HTERT RPE-1 (cell line): ENCODE results near the gene MICU1.
"Not testable (repeated sequence)": the region's sequence is repeated elsewhere in the genome, so short reads cannot be mapped to it uniquely, and the experiment has no call there.

Source experiments
- in situ Hi-C: fragments of 300-500 bp; cut with MboI; formaldehyde crosslinking; loops from 4 replicates; pipeline ENCODE4 v1.14.3; 2020; ENCODE audit warnings: low sequenced_read_pairs

The MICU1 gene

GRCh38 chr10:72459301-72459700 lies 166.6 kb downstream of the MICU1 start:
- in situ Hi-C loops = no loop called here

DNA sequence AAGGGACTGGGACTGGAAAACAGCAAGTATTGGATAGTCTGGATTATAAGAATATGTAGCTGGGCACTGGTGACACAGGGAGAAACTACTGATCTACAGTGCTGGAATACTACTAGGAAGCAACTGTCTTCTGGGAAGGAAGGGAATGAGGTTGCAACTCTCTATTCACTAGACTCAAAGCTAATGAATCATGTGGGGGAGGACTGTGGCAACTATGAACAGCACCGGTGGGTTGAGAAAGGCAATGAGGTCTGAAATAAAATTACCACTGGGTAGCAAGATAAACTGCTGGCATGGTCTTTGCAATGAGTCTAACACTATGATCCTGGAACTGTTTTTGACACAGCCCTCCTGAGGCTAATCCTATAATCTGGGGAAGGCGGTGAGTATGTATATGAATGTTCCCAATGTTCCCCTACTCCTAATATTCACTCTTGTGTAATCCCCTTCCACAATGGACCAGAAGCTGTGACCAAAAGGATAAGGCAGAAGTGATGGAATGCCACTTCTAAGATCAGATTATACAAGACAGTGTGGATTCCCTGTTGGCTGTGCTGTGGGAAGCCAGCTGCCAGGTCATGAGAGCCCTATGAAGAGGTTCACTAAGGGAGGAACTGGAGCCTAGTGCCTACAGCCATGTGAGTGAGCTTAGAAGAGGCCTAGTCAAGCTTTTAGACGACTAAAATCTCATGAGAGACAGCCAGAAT lies 169.8 kb downstream of the MICU1 start:
- in situ Hi-C loops = no loop called here

DNA sequence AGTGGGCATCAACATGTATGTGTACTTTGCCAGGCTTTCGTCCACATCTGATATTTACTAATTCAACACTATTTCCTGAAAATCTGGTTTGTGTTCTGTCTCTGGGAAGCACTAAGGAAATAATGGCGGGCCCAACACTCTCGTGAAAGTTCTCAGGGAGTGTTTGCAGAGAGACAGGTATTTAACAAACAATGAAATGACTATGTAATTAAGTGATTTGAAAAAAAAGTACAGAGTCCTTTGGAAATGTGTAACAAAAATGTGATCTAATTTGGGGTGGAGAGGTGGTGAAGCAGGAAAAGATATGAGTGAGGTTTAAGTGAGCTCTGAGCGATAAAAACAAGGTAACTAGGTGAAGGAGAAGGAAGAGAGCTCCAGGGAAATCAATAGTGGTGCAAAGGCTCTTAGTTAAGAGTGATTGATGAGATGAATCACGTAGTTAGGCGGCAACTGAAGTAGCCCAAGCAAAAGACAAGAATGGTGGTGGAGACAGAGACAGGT lies 175.9 kb downstream of the MICU1 start:
- in situ Hi-C loops = no loop called here

GRCh38 chr10:72445851-72446250 lies 180.0 kb downstream of the MICU1 start:
- in situ Hi-C loops = no loop called here

DNA sequence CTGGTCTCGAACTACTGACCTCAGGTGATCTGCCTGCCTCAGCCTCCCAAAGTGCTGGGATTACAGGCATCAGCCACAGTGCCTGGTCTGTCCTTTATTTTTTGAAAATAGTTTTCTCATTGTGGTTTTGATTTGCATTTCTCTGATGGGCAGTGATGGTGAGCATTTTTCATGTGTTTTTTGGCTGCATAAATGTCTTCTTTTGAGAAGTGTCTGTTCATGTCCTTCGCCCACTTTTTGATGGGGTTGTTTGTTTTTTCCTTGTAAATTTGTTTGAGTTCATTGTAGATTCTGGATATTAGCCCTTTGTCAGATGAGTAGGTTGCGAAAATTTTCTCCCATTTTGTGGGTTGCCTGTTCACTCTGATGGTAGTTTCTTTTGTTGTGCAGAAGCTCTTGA lies 182.9 kb downstream of the MICU1 start:
- in situ Hi-C loops = not testable (repeated sequence)

GRCh38 chr10:72435570-72435969 lies 190.3 kb downstream of the MICU1 start:
- in situ Hi-C loops = no loop called here

DNA sequence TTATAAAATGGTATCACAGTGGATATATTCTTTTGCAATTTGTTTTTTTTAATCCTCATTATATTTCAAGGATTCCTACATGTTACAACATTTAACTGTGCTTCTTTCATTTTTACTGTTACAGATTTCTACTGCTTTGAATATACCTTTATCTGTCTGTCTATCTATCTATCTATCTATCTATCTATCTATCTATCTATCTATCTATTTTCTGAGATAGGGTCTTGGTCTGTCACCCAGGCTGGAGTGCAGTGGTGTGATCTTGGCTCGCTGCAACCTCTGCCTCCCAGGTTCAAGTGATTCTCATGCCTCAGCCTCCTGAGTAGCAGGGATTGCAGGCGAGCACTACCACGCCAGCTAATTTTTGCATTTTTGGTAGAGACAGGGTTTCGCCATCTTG lies 194.9 kb downstream of the MICU1 start:
- in situ Hi-C loops = not testable (repeated sequence)

- in situ Hi-C loops = no loop called here
Observed at GRCh38 chr10:72429931-72430330, 195.9 kb downstream of the MICU1 start.

DNA sequence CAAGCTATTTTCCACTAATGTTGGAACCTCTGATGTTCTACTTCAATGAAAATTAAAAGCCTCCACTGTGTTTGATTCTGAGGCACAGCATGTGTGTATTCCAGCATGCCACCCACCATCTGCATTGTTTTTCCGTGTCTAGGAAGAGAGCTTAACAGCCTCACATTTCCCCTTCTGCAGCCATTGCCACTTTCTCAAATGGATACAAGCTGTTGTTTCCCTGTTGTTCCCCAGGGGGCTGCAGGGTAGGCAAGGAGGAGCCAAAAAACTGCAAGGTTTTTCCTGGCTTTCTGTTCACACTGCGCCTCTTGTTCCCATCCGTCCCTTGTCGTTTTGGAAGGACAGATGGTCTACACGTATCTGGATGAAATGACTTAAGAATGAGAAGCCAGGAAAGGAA lies 198.9 kb downstream of the MICU1 start:
- in situ Hi-C loops = no loop called here

DNA sequence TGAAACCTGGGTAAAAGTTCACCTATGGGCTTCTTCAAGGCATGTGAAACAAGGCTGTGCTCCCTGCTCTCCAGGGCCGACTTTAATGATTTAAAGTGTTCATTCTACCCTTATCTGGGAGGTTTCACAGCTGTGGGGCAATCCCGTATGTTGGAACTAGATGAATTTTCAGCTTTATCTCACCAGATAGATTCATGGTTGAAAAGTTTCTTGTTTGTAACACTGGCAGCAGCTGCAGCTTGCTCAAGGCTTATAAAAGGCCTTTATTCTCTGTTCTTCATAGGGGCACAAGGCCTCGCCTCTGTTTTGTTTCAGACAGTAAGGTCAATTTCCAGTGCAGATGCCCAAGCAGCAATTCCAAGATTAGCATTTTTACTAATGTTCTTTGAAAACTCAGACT lies 200.7 kb downstream of the MICU1 start:
- in situ Hi-C loops = no loop called here

GRCh38 chr10:72424561-72424960 lies 201.3 kb downstream of the MICU1 start:
- in situ Hi-C loops = no loop called here

DNA sequence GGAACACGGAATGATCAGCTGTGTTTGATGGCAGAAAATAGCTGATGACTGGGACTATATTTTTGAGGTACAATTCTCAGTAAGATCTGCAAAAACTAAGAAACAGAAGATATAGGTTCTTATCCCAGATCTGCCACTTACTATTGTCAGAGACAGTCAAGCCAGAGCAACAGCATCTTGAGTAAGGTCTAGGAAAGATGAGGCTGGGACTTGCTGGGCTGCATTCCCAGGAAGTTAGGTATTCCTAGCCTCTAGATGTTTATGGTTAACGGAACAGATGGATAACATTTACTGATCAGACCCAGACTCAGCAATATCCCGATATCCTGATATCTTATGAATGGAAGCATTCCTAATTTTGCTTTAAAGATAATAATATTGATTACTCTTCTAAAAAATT lies 202.5 kb downstream of the MICU1 start:
- in situ Hi-C loops = no loop called here

DNA sequence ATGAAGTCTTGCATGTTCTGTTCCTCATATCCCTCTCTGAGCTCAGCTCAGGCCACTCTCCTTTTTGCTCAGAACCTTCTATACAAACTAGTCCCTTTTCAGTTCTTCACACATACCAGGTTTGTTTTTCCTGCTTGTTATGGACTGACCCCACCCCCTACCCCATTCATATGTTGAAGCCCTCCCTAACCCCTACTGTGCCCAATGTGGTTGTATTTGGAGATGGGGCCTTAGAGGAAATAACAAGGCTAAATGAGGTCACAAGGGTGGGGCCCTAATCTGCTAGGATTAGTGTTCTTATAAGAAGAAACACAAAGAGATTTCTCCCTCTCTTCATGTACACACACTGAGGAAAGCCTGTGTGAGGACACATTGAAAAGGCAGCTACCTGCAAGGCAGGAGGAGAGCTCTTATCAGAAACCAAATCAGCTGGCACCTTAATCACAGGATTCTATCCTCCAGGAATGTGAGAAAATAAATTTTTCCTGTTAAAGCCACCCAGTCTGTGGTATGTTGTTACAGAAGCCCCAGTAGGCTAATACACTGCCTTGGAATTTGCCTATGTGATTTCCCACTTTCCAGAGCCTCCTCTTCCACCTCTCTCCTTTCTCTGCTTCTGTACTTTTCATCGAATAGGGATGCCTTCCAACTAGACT lies 203.9 kb downstream of the MICU1 start:
- in situ Hi-C loops = no loop called here

GRCh38 chr10:72419241-72419640 lies 206.6 kb downstream of the MICU1 start:
- in situ Hi-C loops = no loop called here

- in situ Hi-C loops = no loop called here
Observed at GRCh38 chr10:72418679-72419078, 207.2 kb downstream of the MICU1 start.

GRCh38 chr10:72417971-72418370 lies 207.9 kb downstream of the MICU1 start:
- in situ Hi-C loops = no loop called here

GRCh38 chr10:72416661-72417060 lies 209.2 kb downstream of the MICU1 start:
- in situ Hi-C loops = no loop called here

DNA sequence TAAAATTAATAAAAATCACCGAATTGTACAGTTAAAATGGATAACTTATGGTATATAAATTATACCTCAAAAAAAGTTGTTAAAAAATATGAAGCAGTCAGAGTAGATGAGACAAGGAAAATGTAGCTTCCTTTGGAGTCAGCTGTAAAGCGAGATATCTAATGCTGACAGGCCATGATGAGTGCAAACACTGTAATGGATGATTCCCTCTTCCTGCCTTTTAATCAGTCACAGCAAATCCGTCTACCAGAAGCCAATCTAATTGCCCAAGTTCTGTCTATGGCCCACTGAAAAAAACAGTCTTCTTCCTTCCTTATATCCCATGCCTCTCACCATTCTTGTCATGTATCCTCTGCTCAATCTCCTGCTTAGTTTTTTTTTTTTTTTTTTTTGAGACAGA lies 211.2 kb downstream of the MICU1 start:
- in situ Hi-C loops = no loop called here

- in situ Hi-C loops = no loop called here
Observed at GRCh38 chr10:72409167-72409566, 216.7 kb downstream of the MICU1 start.

DNA sequence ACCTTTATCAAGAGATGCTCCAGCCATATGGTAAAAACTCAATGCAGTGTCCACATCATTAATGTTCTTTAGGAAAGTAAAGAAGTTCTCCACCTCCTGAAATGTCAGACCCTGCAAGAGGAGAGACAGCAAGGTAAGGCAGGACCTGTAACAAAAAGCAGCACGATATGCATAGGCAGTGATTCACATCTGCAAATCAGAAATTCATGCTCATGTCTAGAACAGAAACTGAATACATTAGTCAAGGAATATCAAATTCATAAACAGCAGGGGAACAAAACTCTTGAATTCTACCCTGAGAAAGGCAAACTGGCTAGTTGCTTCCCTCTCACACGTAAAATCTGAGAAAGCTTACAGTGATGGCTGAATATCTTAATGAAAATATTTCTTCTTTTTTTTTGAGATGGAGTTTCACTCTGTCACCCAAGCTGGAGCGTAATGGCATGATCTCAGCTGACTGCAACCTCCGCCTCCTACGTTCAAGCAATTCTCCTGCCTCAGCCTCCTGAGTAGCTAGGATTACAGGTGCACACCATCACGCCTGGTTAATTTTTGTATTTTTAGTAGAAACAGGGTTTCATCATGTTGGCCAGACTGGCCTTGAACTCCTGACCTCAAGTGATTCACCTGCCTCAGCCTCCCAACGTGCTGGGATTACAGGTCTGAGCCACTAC lies 217.8 kb downstream of the MICU1 start:
- in situ Hi-C loops = no loop called here

DNA sequence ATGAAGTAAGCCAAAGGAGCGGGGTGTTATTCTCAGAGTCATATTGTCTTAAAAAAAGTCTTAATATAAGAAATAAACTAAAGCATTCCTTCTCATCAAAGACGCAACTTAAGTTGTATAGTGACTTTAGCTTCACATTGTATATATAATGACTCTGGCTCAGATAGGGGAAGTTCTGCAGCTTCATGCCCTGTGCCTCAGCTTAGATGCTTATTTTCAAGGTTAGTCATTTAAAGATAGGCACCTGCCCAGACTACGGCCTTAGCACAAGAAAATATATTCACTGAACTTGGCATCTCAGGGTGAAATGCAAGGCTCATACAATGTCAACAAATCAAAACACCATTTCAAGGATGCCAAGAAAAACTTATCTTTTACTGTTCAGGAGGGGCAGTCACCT lies 218.4 kb downstream of the MICU1 start:
- in situ Hi-C loops = no loop called here

- in situ Hi-C loops = not testable (repeated sequence)
Observed at GRCh38 chr10:72395581-72395980, 230.3 kb downstream of the MICU1 start.
